ENCODE results near the gene PIN1.
A peak's percentile ranks its signal among the peaks of the same experiment; 100 is the strongest.
"Not testable (repeated sequence)": the region's sequence is repeated elsewhere in the genome, so short reads cannot be mapped to it uniquely, and the experiment has no call there.

The PIN1 gene

DNA sequence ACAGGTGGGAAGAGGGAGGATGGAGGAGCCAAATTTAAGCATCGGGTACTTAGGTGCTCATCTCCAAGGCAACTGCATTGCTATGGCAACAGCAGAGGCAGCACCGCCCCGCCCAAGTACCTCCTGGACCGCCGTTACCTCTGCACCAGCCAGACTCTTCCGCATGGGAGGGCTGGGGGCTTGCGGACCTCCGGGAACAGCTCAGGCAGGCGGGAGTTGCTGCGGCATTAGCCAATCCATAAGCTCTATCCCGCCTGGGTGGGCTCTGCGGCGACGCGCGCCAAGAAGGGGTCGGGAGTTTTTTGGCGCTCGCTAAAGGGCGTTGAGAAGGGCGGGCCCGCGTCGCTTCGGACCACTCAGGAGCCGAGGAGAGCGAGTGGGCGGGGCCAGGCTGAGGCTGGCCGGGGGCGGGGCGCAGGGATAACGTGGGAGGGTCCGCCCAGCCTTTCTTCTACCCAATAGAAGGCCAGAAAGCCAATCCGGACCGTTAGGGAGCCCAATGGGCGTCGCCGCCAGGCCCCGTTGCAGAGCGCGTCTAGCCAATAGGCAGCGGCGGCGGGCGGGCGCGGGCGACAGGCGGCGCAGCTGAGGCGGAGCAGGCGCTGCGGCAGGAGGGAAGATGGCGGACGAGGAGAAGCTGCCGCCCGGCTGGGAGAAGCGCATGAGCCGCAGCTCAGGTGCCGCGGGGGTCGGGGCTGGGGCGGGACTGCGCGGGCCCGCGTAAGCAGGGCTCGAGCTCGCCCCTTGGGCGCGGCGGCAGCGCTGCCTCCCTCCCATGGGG is at the start of gene PIN1:
PIN1 (plus strand) TSS at position 593 of the 781 bp plus-strand sequence; CDS start at position 620, 27 bp downstream.
- peak; percentile 99 for DNase-seq (ENCODE audit: low read depth)
- peak within 1 kb of the TSS; percentile 83 for H3K4me3 ChIP-seq (ENCODE audit: low read length)
- TF ChIP-seq, protein P1, sequence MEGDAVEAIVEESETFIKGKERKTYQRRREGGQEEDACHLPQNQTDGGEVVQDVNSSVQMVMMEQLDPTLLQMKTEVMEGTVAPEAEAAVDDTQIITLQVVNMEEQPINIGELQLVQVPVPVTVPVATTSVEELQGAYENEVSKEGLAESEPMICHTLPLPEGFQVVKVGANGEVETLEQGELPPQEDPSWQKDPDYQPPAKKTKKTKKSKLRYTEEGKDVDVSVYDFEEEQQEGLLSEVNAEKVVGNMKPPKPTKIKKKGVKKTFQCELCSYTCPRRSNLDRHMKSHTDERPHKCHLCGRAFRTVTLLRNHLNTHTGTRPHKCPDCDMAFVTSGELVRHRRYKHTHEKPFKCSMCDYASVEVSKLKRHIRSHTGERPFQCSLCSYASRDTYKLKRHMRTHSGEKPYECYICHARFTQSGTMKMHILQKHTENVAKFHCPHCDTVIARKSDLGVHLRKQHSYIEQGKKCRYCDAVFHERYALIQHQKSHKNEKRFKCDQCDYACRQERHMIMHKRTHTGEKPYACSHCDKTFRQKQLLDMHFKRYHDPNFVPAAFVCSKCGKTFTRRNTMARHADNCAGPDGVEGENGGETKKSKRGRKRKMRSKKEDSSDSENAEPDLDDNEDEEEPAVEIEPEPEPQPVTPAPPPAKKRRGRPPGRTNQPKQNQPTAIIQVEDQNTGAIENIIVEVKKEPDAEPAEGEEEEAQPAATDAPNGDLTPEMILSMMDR (IDR thresholded peaks at IDR 0.05; ENCODE audit: insufficient read depth, low read depth, low read length, missing control alignments): no peak

DNA sequence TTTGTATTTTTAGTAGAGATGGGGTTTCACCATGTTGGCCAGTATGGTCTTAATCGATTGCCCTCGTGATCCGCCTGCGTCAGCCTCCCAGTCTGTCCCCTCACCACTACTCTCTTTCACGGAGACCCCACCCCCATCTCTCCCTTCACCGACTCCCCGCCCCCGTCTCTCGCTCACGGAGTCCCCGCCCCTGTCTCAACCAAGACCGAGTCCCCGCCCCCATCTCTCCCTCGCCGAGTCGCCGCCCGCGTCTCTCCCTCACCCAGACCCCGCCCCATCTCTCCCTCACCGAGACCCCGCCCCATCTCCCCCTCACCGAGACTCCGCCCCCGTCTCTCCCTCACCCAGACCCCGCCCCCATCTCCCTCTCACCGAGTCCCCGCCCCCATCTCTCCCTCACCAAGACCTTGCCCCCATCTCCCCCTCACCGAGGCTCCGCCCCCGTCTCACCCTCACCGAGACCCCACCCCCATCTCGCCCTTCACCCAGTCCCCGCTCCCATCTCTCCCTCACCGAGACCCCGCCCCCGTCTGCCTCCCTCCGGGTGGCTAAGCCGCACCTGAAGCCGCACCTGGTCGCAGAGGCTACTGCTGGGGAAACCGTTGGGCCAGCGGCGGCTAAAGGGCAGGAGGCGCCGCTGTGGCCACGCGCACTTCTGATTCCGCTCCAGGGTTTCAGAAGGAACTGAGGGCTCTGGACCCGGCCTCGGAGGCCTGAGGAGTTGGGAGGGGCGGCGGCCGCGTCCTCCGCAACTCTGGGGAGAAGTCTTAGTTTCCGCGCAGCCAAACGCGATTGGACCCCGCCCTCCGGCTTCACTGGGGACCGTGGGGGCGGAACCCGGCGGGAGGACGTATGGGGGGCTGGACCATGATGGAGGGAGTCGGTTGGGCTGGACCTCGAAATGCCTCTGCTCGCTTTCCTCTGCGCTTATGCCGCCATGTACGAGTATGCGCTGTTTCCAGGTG is 49.5 kb upstream of the PIN1 start:
- DNase-seq (ENCODE audit: low read depth): peak; percentile 98
- TF ChIP-seq, protein P1 (IDR thresholded peaks at IDR 0.05; ENCODE audit: insufficient read depth, low read depth, low read length, missing control alignments): no peak
- H3K4me3 ChIP-seq (ENCODE audit: low read length): peak overlapping the region; percentile 66

DNA sequence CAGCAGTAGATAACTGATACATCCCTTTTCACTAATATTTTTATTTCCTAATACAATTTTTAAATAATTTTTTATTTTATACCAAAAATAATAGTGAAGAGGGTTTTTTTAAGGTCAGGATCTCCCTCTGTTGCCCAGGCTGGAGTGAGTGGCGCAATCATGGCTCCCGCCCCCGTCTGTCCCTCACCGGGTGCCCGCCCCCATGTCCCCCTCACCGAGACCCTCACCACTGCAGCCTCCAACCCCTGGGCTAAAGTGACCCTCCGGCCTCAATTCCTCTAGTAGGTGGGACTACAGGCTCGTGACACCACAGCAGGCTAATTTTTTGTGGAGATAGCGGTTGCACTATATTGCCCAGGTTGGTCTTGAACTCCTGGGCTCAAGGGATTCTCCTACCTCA is 48.8 kb upstream of the PIN1 start:
- DNase-seq (ENCODE audit: low read depth): no peak
- H3K4me3 ChIP-seq (ENCODE audit: low read length): peak overlapping the region; percentile 66
- TF ChIP-seq, protein P1 (IDR thresholded peaks at IDR 0.05; ENCODE audit: insufficient read depth, low read depth, low read length, missing control alignments): no peak

DNA sequence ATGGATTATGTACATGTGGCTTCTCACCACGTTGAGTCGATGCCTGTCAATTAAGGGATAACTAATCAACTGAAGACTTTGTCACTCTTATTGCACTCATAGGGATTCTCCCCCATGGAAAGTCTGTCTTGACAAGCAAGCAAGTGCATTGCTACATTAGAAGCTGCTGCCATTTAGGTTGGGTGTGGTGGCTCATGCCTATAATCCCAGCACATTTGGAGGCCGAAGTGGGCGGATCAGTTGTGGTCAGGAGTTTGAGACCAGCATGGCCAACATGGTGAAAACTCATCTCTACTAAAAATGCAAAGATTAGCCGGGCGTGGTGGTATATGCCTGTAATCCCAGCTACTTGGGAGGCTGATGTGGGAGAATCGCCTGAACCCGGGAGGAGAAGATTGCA is 48.3 kb upstream of the PIN1 start:
- H3K4me3 ChIP-seq (ENCODE audit: low read length): no peak overlapping the region
- TF ChIP-seq, protein P1 (IDR thresholded peaks at IDR 0.05; ENCODE audit: insufficient read depth, low read depth, low read length, missing control alignments): no peak
- DNase-seq (ENCODE audit: low read depth): no peak

DNA sequence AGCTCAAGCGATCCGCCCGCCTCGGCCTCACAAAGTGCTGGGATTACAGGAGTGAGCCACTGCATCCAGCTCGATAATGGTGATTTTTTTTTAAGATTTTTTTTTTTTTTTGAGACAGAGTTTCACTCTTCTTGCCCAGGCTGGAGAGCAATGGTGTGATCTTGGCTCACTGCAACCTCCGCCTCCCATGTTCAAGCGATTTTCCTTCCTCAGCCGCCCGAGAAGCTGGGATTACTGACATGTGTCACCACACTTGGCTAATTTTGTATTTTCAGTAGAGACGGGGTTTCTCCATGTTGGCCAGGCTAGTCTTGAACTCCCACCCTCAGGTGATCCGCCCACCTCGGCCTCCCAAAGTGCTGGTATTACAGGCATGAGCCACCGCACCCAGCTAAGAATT is 46.5 kb upstream of the PIN1 start:
- not testable (repeated sequence) for H3K4me3 ChIP-seq (ENCODE audit: low read length); DNase-seq (ENCODE audit: low read depth)

DNA sequence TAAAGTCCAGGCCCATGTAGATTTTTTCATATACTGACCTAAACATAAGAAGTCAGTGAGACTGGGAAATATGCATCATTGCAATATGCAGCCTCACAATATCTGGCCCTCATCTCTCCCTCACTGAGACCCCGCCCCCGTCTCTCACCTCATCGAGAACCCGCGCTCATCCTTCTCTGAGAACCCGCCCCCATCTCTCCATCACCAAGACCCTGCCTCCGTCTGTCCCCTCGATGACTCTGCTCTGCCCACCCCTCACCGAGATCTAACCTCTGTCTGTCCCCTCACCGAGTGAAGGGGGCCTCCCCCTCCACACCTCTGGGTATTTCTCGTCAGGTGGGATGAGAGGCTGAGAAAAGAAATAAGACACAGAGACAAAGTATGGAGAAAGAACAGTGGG is 46.1 kb upstream of the PIN1 start:
- TF ChIP-seq, protein P1 (IDR thresholded peaks at IDR 0.05; ENCODE audit: insufficient read depth, low read depth, low read length, missing control alignments): no peak
- DNase-seq (ENCODE audit: low read depth): no peak
- no peak overlapping the region for H3K4me3 ChIP-seq (ENCODE audit: low read length)

DNA sequence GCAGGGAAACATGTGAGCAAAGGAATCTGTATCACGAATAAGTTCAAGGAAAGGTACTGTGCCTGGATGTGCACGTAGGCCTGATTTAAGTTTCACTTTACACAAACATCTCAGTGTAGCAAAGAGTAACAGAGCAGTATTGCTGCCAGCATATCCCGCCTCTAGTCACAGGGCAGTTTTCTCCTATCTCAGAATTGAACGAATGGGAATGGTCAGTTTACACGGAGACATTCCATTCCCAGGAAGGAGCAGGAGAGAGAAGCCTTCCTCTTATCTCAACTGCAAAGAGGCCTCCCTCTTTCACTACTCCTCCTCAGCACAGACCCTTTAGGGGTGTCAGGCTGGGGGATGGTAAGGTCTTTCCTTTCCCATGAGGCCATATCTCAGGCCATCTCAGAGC is 45.5 kb upstream of the PIN1 start:
- H3K4me3 ChIP-seq (ENCODE audit: low read length); DNase-seq (ENCODE audit: low read depth): not testable (repeated sequence)

DNA sequence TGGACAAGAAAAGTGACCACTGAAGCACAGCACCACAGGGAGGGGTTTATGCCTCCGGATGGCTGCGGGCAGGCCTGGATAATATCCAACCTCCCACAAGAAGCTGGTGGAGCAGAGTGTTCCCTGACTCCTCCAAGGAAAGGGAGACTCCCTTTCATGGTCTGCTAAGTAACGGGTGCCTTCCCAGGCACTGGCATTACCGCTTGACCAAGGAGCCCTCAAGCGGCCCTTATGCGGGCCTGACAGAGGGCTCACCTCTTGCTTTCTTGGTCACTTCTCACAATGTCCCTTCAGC is 44.1 kb upstream of the PIN1 start:
- DNase-seq (ENCODE audit: low read depth): not testable (repeated sequence)
- H3K4me3 ChIP-seq (ENCODE audit: low read length): peak overlapping the region; percentile 37

Measured in epithelial cell of esophagus (primary cell).